Activated naive CD4-positive, alpha-beta T cell (primary cell): ENCODE results near the gene TEAD1.

Experiments
- DNase-seq, 4 experiments: peaks; one replicate each; lab custom pipeline; 2025; lab: John Stamatoyannopoulos, UW

TEAD1 gene

GRCh38 chr11:12835286-12835685 is 161.1 kb downstream of the TEAD1 start:
- DNase-seq = no peak

DNA sequence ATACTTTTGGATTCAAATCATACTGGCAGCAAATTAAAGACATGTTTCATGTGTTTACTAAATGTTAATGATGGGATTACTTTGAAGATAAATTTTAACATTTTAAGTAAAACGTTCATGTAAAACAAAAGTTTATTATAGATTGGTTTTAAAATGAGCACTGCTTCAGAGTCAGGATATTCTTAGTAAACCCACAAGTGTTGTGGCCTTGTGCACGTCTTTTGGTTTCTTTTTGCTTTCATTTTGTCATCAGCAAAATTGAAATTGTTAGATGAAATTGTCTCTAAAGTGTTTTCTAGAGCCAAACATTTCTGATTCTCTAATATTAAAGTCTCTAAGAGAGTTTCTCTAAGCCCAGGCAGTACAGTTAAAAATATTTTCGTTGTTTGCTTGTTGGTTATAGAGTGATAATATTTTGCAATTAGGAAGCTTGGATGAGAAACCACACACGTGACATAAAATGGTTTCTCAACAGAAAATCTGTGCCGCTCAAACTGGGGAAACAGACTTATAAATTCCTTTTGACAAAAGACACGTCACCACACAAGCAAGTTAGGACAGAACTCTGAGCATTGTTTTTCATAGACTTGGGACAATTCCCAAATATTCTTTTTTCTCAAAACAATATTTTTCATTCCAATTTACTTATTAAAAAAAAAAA is 164.4 kb downstream of the TEAD1 start:
- no peak for DNase-seq

- no peak for DNase-seq
Measured at GRCh38 chr11:12840871-12841660, 166.8 kb downstream of the TEAD1 start.

GRCh38 chr11:12841946-12842630 is 167.9 kb downstream of the TEAD1 start:
- DNase-seq = no peak

- no peak for DNase-seq
Measured at GRCh38 chr11:12842933-12843636, 168.9 kb downstream of the TEAD1 start.

- DNase-seq = no peak
Measured at GRCh38 chr11:12845163-12845562, 170.9 kb downstream of the TEAD1 start.

- no peak for DNase-seq
Measured at GRCh38 chr11:12845739-12846358, 171.6 kb downstream of the TEAD1 start.

GRCh38 chr11:12846786-12847615 is 172.8 kb downstream of the TEAD1 start:
- DNase-seq = no peak

DNA sequence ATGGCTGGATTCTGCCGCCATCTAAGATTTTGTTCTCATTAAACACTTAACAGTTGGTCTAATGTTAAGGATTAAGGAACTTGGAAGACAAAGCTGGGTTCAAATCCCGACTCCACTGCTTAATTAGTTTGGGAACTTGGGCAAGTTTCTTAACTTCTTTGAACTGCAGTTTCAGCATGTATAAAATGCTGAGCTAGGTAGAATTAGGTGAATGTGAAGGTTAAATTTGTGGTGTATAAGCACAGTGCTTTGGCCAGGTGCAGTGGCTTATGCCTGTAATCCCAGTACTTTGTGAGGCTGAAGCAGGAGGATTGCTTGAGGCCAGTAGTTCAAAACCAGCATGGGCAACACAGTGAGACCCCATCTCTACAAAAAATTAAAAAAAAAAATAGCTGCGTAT is 174.2 kb downstream of the TEAD1 start:
- no peak for DNase-seq

DNA sequence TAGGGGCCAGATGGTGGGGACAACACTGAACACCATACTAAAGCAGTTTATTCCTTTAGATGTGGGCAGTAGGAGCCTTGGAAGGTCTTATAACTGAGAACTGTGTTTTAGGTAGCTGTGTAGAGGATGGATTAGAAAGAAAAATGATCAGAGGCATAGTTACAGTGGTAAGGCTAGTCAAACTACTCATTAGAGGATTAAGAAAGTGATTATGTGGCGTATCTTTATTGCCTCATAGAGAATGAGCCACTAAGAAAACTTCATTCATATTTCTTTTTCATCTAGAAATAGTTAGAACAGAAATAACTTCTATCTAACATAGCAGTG is 179.1 kb downstream of the TEAD1 start:
- DNase-seq = no peak

GRCh38 chr11:12853652-12854296 is 179.6 kb downstream of the TEAD1 start:
- DNase-seq = no peak

- DNase-seq = no peak
Measured at GRCh38 chr11:12854297-12854661, 180.1 kb downstream of the TEAD1 start.

DNA sequence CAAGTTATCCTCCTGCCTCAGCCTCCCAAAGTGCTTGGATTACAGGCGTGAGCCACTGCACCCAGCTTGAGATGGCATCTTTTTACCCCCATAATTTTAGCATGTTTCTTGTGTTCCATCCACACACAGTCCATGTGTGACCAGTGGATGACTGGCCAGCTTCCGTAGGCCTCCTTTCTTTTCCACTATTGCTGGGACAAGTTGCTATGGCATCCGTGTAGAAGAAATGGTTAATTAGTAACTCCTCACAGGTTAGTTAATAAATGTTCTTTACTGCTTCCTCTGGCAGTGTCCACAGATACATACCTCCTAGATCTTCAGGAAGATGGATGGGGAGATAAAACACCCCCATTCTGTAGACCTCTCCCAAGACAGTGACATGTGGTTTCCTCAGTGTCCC is 180.6 kb downstream of the TEAD1 start:
- no peak for DNase-seq

DNA sequence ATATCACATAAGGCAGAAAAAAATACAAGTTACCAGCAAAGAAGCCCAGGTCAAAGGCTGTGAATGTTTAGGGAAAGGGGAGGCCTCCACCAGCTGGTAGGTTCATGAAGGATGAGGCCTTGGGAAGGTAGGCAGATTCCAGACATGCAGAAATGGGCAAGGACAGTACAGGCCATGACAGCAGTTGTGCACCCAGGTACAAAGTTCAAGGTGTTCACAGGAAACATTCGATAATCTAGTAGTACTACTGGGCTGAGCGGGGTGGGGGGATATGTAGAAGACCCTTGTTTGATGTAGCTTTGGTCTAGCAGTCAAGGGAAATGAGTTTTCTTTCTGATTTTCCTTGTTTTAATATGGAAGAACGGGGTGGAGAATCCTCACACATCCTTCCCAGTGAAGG is 182.1 kb downstream of the TEAD1 start:
- DNase-seq = no peak

- DNase-seq = no peak
Measured at GRCh38 chr11:12857572-12857971, 183.4 kb downstream of the TEAD1 start.

- DNase-seq = no peak
Measured at GRCh38 chr11:12859872-12860657, 185.8 kb downstream of the TEAD1 start.

DNA sequence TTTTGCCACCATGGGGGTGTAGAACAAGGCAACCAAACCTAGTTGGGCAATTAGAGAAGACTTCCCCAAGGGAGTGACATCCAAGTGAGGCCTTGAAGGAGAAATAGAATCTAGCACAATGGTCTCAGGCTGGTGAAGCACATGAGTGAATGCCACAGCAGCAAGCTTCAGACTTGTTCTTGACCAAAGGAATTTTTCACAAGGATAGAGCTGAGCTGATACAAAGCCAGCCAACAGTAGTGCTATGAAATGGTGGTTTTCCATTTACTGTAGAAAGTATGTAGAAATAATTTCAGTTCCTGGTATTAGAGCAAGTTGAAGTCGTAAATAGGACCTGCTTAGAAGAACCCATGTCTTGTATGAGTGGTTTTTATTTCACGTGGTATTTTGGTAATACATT is 186.6 kb downstream of the TEAD1 start:
- no peak for DNase-seq

GRCh38 chr11:12862696-12863469 is 188.7 kb downstream of the TEAD1 start:
- no peak for DNase-seq

- no peak for DNase-seq
Measured at GRCh38 chr11:12863605-12864121, 189.4 kb downstream of the TEAD1 start.
